ENCODE results near the gene MXD4. TPM values are rescaled to one million over a fixed set of nuclear protein-coding genes. Genes with fewer than 3 reads are reported as not detected.

Gene MXD4
- total and polyA plus RNA-seq, 2 experiments from 2014 or later = 30.9 to 70.5 TPM

GRCh38 chr4:2255501-2256155, 6.3 kb downstream of the MXD4 start:
- in situ Hi-C loops (cut with MboI) = no loop called here
- H3K79me2 ChIP-seq (ENCODE audit: insufficient read depth) = peaks cover 72% of the 10 kb centered on the region
- no peak overlapping the region for H3K4me2 ChIP-seq (ENCODE audit: unreplicated experiment)
- no peaks in the 10 kb centered on the region for H3K9me3 ChIP-seq (ENCODE audit: low read depth)
- no peaks in the 10 kb centered on the region for H3K27me3 ChIP-seq (replicated peaks; ENCODE audit: insufficient read depth)
- H2AFZ ChIP-seq = no peak overlapping the region
- H3K9me2 ChIP-seq (ENCODE audit: insufficient read depth) = no peaks in the 10 kb centered on the region
- H3F3A ChIP-seq (ENCODE audit: insufficient read depth) = no peaks in the 10 kb centered on the region
- no peak overlapping the region for H3K4me3 ChIP-seq
- TF ChIP-seq EZH2 (IDR thresholded peaks at IDR 0.05; ENCODE audit: insufficient read depth, poor library complexity, severe bottlenecking) = no peak
- no peak for TF ChIP-seq EZH2phosphoT487 (IDR thresholded peaks at IDR 0.05; ENCODE audit: insufficient read depth, low read depth)
- H3K36me3 ChIP-seq (ENCODE audit: low read depth) = peaks cover 4% of the 10 kb centered on the region; the same call in 1 of the 2 replicates
- WGBS, 2 experiments (ENCODE audit: low coverage in 1 of 2, low lambda C conversion rate in 2 of 2, missing lambda C conversion rate in 2 of 2) = 72 to 73% methylated on average over 18 of the region's 18 CpGs
- H3K9ac ChIP-seq = no peak overlapping the region
- H3K4me1 ChIP-seq (ENCODE audit: insufficient read depth) = 0 out of 2 replicates have a peak, but pooled peaks cover 8% of the 10 kb centered on the region
- no peaks in the 10 kb centered on the region; the same call in 1 of the 2 replicates for H4K20me1 ChIP-seq (ENCODE audit: insufficient read depth)
- no peak for DNase-seq
- H3K27ac ChIP-seq = no peak overlapping the region

- no peak for DNase-seq
- Histone ChIP-seq H3K27ac (no peak overlapping the region), H3K9ac (no peak overlapping the region), H3K9me3 (ENCODE audit: low read depth) (no peaks in the 10 kb centered on the region), H3K9me2 (ENCODE audit: insufficient read depth) (no peaks in the 10 kb centered on the region), H3F3A (ENCODE audit: insufficient read depth) (no peaks in the 10 kb centered on the region), H4K20me1 (ENCODE audit: insufficient read depth) (no peaks in the 10 kb centered on the region; the same call in 1 of the 2 replicates), H3K4me1 (ENCODE audit: insufficient read depth) (0 out of 2 replicates have a peak, but pooled peaks cover 3% of the 10 kb centered on the region), H3K36me3 (ENCODE audit: low read depth) (peaks cover 4% of the 10 kb centered on the region; the same call in 1 of the 2 replicates), H3K4me2 (ENCODE audit: unreplicated experiment) (no peak overlapping the region), H3K27me3 (replicated peaks; ENCODE audit: insufficient read depth) (no peaks in the 10 kb centered on the region), H3K4me3 (no peak overlapping the region), H2AFZ (no peak overlapping the region), H3K79me2 (ENCODE audit: insufficient read depth) (peaks cover 65% of the 10 kb centered on the region)
- 82 to 86% methylated on average over 32 of the region's 32 CpGs for WGBS, 2 experiments (ENCODE audit: low coverage in 1 of 2, low lambda C conversion rate in 2 of 2, missing lambda C conversion rate in 2 of 2)
- in situ Hi-C loops (cut with MboI) = no loop called here
- TF ChIP-seq EZH2phosphoT487 (IDR thresholded peaks at IDR 0.05; ENCODE audit: insufficient read depth, low read depth) = no peak
- no peak for TF ChIP-seq EZH2 (IDR thresholded peaks at IDR 0.05; ENCODE audit: insufficient read depth, poor library complexity, severe bottlenecking)
Measured at GRCh38 chr4:2254665-2255500, 7.0 kb downstream of the MXD4 start.

GRCh38 chr4:2253160-2254084, 8.5 kb downstream of the MXD4 start:
- in situ Hi-C loops (cut with MboI) = no loop called here
- Histone ChIP-seq H3K79me2 (ENCODE audit: insufficient read depth) (peaks cover 50% of the 10 kb centered on the region), H2AFZ (no peak overlapping the region), H3K36me3 (ENCODE audit: low read depth) (peaks cover 4% of the 10 kb centered on the region; the same call in 1 of the 2 replicates), H3K4me3 (no peak overlapping the region), H3K9me2 (ENCODE audit: insufficient read depth) (no peaks in the 10 kb centered on the region), H3K4me2 (ENCODE audit: unreplicated experiment) (no peak overlapping the region), H3K27me3 (replicated peaks; ENCODE audit: insufficient read depth) (no peaks in the 10 kb centered on the region), H3K9ac (no peak overlapping the region), H3K27ac (no peak overlapping the region), H4K20me1 (ENCODE audit: insufficient read depth) (no peaks in the 10 kb centered on the region; the same call in 1 of the 2 replicates), H3F3A (ENCODE audit: insufficient read depth) (no peaks in the 10 kb centered on the region), H3K9me3 (ENCODE audit: low read depth) (no peaks in the 10 kb centered on the region), H3K4me1 (ENCODE audit: insufficient read depth) (no peaks in the 10 kb centered on the region)
- WGBS, 2 experiments (ENCODE audit: low coverage in 1 of 2, low lambda C conversion rate in 2 of 2, missing lambda C conversion rate in 2 of 2) = 79 to 80% methylated on average over 31 to 32 of the region's 32 CpGs
- no peak for DNase-seq
- TF ChIP-seq EZH2phosphoT487 (IDR thresholded peaks at IDR 0.05; ENCODE audit: insufficient read depth, low read depth) (no peak), EZH2 (IDR thresholded peaks at IDR 0.05; ENCODE audit: insufficient read depth, poor library complexity, severe bottlenecking) (no peak)
